Activated naive CD4-positive, alpha-beta T cell treated with anti-CD3 and anti-CD28 coated beads for 36 hours (primary cell): Measurements from ENCODE around the gene SLC38A8. TPM values are rescaled to one million over a fixed set of nuclear protein-coding genes. Genes with fewer than 3 reads are reported as not detected.

Experiments used
- CTCF ChIA-PET: fragments of 350-600 bp; sonication (Branson Sonifier 250); formaldehyde crosslinking; loops from one replicate; lab custom pipeline; 2021; ENCODE audit warnings: antibody characterized with exemption; lab: Charles Lee
- DNase-seq: peaks from one replicate; pipeline ENCODE4 v3.0.0-alpha.2; 2020
- H3K27ac Mint-ChIP-seq: one replicate; pipeline ENCODE4 v1.8.0; 2021; ENCODE audit warnings: mild to moderate bottlenecking, mixed read lengths
- H3K27me3 Mint-ChIP-seq: one replicate; pipeline ENCODE4 v1.8.0; 2021; ENCODE audit warnings: low read depth, mixed read lengths
- H3K36me3 Mint-ChIP-seq: one replicate; pipeline ENCODE4 v1.8.0; 2021; ENCODE audit warnings: low read depth, mixed read lengths
- H3K4me1 Mint-ChIP-seq: one replicate; pipeline ENCODE4 v1.8.0; 2021; ENCODE audit warnings: low read depth, mixed read lengths
- H3K4me3 Mint-ChIP-seq: one replicate; pipeline ENCODE4 v1.8.0; 2021; ENCODE audit warnings: mild to moderate bottlenecking, moderate library complexity, mixed read lengths
- H3K9me3 Mint-ChIP-seq: one replicate; pipeline ENCODE4 v1.8.0; 2021; ENCODE audit warnings: mixed read lengths
- intact Hi-C: fragments of 100-400 bp; cut with micrococcal nuclease; formaldehyde crosslinking; loops from one replicate; pipeline ENCODE4 v1.15.1; 2023
- total RNA-seq, 2 experiments: library from RNA; stranded (reverse); gene quantifications; one replicate each; pipeline ENCODE4 v1.2.3, GENCODE V29; 2021

The SLC38A8 gene
- total RNA-seq, 2 experiments from 2014 or later: not detected

DNA sequence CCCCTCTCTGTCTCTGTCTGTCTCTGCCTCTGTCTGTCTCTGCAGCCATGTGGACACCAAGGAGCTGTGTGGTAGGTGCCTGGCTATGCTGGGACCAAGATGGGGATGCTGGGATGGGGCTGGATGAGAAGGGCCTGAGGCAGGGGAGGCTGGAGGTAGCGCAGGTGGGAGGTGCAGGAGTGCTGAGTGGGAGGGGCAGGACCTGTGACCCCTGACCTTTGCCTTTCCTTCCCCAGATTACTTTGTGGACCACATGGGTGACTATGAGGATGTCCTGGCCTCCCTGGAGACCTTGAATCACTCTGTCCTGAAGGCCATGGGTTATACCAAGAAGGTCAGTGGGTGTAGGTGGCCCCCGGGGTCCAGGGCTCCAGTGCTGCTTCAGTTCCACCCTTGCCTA lies 61.8 kb downstream of the SLC38A8 start:
- peaks cover 5% of the 10 kb centered on the region for H3K9me3 Mint-ChIP-seq
- H3K27ac Mint-ChIP-seq: no peak overlapping the region
- H3K4me3 Mint-ChIP-seq: no peak overlapping the region
- intact Hi-C loops: no loop called here
- CTCF ChIA-PET: interaction anchor here (1.0 kb wide), 1 partner anchor 24 kb away, joined by 3 read pairs; no protein-coding TSS in a partner anchor
- no peak for DNase-seq
- H3K4me1 Mint-ChIP-seq: no peaks in the 10 kb centered on the region
- no peaks in the 10 kb centered on the region for H3K36me3 Mint-ChIP-seq
- no peaks in the 10 kb centered on the region for H3K27me3 Mint-ChIP-seq

DNA sequence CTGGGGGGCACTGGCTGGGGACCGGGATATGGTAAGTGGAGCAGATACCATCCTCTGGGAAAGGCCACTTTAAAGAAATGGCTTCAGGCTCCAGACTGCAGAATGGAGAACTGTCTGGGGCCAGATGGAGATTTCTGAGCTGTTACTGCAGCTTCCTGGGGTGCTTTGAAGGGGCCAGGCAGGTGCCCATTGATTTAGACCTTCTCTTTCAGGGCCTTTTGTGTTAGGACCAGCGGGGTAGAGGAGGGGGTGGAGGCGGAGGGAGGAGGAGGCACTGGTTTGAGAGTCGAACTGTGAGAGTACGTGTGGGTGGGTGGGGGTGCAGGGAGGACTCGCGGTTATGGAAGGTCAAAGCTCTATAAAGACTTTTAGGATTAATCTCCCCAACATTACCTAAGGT lies 63.2 kb downstream of the SLC38A8 start:
- H3K27me3 Mint-ChIP-seq: peaks cover 3% of the 10 kb centered on the region
- H3K36me3 Mint-ChIP-seq: no peaks in the 10 kb centered on the region
- no peak overlapping the region for H3K4me3 Mint-ChIP-seq
- peaks cover 5% of the 10 kb centered on the region for H3K9me3 Mint-ChIP-seq
- no peak for DNase-seq
- CTCF ChIA-PET: interaction anchor here (1.3 kb wide), 1 partner anchor 17 kb away, joined by 4 read pairs; no protein-coding TSS in a partner anchor
- H3K27ac Mint-ChIP-seq: no peak overlapping the region
- no peaks in the 10 kb centered on the region for H3K4me1 Mint-ChIP-seq
- intact Hi-C loops: no loop called here

DNA sequence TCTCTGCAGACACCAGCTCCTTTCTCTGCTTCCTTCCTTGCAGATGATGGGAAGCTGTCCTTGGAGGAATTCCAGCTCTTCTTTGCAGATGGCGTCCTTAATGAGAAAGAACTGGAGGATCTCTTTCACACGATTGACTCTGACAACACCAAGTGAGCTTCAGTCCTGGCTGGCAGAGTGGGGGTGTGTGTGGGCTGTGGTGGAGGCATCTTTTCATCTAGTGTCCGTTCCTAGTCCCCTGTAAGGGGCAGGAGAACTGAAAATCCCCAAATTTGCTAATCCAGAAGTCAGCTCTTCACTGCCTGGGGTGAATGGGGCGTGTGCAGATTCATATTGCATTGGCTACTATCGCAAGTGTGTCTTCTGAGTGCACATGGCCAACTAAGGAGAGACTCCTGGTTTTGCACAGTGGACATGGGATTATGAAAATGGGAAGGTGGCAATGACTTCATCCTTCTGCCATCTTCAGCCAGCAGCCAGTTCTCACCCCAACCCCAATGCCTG lies 64.1 kb downstream of the SLC38A8 start:
- H3K27ac Mint-ChIP-seq: no peak overlapping the region
- H3K36me3 Mint-ChIP-seq: no peaks in the 10 kb centered on the region
- intact Hi-C loops: no loop called here
- H3K27me3 Mint-ChIP-seq: peaks cover 3% of the 10 kb centered on the region
- H3K4me3 Mint-ChIP-seq: no peak overlapping the region
- H3K4me1 Mint-ChIP-seq: no peaks in the 10 kb centered on the region
- peaks cover 5% of the 10 kb centered on the region for H3K9me3 Mint-ChIP-seq
- no peak for DNase-seq
- CTCF ChIA-PET: interaction anchor here (0.6 to 1.1 kb wide), 3 partner anchors 22 to 263 kb away, joined by 3 read pairs; no protein-coding TSS in a partner anchor

DNA sequence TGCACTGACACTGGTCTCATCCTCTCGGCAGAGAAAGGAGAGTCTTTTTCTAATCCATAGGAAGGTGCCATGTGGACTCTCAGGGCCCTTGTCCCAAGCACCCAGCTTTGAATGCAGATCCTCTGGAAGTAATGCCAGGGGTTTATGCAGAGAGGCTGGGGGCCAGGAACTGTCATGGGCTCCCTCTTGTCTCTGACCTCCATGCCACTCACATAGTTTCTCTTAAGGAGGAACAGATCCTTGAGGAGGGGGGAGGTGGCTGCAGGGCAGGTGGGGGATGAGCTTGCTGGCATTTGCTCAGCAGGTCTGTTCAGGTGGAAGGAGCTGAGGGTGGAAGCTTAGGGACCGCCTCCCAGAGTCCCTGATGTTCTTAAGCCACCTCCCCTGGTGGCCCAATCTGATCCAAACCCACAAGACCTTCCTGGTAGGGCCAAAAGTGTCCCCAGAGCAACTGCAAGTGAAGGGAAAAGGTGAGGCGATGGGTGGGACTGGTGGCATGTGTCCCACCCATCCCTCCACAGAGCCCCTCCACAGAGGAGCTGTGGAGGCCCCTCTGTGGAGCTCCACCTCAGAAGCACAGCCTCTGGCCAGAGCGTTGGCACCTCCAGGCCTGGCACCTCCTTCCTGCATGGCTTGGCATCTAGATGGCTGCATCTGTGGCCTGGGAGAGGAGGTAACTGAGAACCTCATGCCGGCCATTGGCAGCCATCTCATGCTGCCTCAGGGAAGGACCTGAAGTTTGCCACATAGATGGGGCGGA lies 65.4 kb downstream of the SLC38A8 start:
- Mint-ChIP-seq H3K27ac (no peak overlapping the region), H3K9me3 (peaks cover 5% of the 10 kb centered on the region), H3K4me3 (no peak overlapping the region), H3K36me3 (no peaks in the 10 kb centered on the region), H3K4me1 (no peaks in the 10 kb centered on the region), H3K27me3 (peaks cover 3% of the 10 kb centered on the region)
- no peak for DNase-seq
- CTCF ChIA-PET: interaction anchor here (1.1 kb wide), 1 partner anchor 21 kb away, joined by 3 read pairs; no protein-coding TSS in a partner anchor
- intact Hi-C loops: no loop called here

DNA sequence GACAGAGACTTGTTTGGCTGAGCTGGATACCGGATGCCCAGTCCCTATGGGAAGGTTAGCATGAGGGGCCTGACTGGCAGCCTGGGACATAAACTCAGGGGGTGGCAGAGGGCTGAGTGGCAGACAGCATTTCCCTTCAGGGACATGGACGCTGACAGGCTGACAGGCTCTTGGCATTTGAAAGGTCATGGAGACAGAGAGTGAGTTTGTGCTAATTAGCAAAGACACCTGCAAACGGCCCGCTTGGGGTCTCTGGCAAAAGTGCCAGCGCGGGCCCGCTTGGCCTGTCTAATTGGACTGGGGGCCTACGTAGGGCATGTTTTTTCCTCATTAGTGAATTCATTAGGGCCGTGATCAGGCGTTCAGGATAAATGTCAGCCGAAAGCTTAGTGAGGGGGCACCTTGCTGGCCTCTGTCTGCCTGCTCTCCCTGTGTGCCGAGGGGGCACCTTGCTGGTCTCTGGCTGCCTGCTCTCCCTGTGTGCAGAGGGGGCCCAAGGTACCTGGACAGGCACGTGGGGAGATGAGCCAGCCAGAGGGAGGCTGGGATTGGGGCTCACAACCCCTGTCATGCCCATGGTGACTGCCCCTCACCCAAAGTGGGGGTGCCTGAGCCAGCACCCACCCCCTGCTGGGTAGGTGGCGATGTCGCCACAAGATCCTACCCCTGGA lies 66.9 kb downstream of the SLC38A8 start:
- H3K9me3 Mint-ChIP-seq: peaks cover 5% of the 10 kb centered on the region
- intact Hi-C loops: no loop called here
- H3K27me3 Mint-ChIP-seq: peaks cover 3% of the 10 kb centered on the region
- no peak overlapping the region for H3K4me3 Mint-ChIP-seq
- no peaks in the 10 kb centered on the region for H3K36me3 Mint-ChIP-seq
- DNase-seq: no peak
- no peaks in the 10 kb centered on the region for H3K4me1 Mint-ChIP-seq
- no peak overlapping the region for H3K27ac Mint-ChIP-seq
- CTCF ChIA-PET: interaction anchor here (0.6 kb wide), 1 partner anchor 180 kb away, joined by 6 read pairs; no protein-coding TSS in a partner anchor

DNA sequence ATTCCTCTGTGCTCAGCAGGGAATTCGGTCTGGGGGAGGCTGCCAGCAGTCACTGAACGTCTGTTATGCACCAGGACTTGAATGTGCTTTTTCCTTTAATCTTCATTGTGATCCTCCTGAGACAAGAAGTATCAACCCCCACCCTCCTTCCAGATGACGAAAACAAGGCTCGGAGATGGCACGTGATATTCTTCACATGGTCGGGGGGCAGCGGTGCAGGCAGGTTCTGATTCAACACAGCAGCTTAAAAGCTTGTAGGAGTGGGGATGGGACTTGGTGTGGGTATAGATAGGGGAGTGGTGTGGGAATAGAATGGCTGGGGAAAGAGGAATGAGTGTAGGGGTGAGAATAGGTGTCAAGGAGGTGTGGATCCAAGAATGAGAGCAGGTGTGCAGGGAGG lies 68.1 kb downstream of the SLC38A8 start:
- Mint-ChIP-seq H3K4me3 (no peak overlapping the region), H3K27me3 (peaks cover 9% of the 10 kb centered on the region), H3K36me3 (no peaks in the 10 kb centered on the region), H3K27ac (no peak overlapping the region), H3K4me1 (no peaks in the 10 kb centered on the region), H3K9me3 (peaks cover 5% of the 10 kb centered on the region)
- DNase-seq: no peak
- CTCF ChIA-PET: no interaction called here
- intact Hi-C loops: no loop called here

DNA sequence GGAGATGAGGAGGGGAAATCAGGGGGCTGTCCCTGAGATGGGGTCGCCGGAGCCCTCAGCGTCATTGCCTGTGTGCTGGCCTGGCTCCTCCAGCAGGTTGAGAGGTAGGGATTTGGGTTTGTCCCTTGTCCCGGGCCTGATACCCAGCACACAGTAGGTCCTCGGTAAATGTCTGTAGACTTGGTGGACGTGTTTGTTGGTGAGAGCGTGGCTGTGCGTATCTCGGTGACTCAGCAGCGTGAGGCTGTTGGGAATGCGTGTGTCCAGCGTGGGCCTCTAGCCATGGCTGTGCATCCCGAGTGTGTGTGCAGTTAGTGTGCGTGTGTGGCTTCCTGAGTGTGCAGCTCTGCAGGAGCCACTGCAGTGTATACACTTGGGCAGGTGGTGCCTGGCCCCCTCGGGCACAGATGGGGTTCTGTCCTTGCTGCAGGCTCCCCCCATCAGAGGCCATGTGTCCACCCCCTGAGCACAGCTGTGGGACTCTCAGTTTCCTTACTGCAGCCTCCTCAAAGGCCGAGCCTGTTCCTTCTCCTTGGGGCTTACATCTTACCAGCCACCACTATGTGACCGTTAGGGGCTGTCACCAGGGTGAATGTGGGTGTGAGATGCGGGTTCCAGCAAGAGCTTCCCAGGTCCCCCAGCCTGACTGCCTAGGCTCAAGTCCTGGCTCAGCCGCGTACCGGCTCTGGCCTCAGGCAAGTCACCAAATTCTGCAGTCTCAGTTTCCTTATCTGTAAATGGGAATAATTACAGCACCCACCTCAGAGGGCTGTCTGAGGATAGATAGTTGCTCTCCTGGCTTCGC lies 68.8 kb downstream of the SLC38A8 start:
- CTCF ChIA-PET: no interaction called here
- H3K27ac Mint-ChIP-seq: no peak overlapping the region
- no peak for DNase-seq
- no peaks in the 10 kb centered on the region for H3K36me3 Mint-ChIP-seq
- peaks cover 2% of the 10 kb centered on the region for H3K4me1 Mint-ChIP-seq
- intact Hi-C loops: no loop called here
- peaks cover 13% of the 10 kb centered on the region for H3K27me3 Mint-ChIP-seq
- peaks cover under 1% of the 10 kb centered on the region for H3K9me3 Mint-ChIP-seq
- no peak overlapping the region for H3K4me3 Mint-ChIP-seq

DNA sequence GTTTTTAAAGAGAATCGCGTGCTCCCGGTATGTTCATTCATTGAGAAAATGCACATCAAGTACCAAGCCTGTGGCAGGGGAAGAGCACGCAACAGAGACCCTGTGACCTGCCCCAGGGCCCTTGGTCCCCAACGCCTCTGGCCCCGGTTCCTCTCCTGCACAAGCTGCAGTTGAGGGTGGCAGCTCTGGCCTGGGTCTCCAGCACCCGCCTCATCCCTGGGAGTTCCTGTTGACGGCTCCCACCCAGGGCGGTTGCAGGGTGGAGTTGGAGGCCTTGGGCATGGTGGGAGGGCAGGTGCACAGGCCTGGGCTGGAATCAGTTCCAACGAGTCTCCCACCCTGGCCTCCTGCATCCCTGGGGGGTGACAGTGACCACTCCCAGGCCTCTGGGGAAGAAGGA lies 69.5 kb downstream of the SLC38A8 start:
- intact Hi-C loops: no loop called here
- Mint-ChIP-seq H3K36me3 (no peaks in the 10 kb centered on the region), H3K9me3 (no peaks in the 10 kb centered on the region), H3K27me3 (peaks cover 13% of the 10 kb centered on the region), H3K4me1 (peaks cover 2% of the 10 kb centered on the region), H3K27ac (no peak overlapping the region), H3K4me3 (no peak overlapping the region)
- CTCF ChIA-PET: no interaction called here
- DNase-seq: no peak

DNA sequence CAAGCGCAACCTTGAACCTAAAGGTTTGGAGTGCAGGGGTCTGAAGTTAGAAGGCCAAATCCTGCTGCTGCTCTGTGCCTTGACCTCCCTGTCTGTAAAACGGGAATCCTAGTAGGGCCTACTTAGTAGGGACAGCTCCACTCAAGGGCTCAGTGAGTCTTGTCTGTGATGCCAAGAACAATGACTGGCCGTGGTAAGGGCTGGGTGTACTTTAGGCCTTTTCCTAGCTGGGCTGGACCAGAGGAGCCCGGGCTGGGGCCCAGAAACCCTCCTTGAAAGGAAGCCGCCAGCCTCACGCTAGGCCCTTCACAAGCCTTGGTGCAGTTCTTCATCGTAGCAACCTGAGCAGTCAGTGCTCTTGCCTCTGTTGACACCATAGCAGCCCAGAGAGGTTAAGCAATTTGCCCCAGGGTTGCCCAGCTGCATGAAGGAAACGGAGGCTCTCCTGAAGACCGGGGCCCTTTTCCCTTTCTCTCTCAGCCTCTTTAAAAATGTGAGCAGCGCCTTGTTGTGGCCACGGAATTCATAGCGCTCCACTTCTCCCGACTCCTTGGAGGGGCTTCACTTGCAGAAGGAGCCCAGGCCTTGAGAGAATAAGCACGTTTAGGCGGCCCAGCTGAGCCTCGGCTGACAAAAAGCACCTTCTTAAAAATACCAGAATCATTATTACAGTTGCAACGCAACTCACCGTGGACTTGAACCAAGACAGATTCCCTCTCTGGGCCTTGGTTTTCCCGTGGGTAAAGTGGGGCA lies 70.2 kb downstream of the SLC38A8 start:
- Mint-ChIP-seq H3K36me3 (no peaks in the 10 kb centered on the region), H3K9me3 (no peaks in the 10 kb centered on the region), H3K27me3 (peaks cover 16% of the 10 kb centered on the region), H3K4me3 (no peak overlapping the region), H3K27ac (no peak overlapping the region), H3K4me1 (peaks cover 2% of the 10 kb centered on the region)
- CTCF ChIA-PET: no interaction called here
- no peak for DNase-seq
- intact Hi-C loops: no loop called here

DNA sequence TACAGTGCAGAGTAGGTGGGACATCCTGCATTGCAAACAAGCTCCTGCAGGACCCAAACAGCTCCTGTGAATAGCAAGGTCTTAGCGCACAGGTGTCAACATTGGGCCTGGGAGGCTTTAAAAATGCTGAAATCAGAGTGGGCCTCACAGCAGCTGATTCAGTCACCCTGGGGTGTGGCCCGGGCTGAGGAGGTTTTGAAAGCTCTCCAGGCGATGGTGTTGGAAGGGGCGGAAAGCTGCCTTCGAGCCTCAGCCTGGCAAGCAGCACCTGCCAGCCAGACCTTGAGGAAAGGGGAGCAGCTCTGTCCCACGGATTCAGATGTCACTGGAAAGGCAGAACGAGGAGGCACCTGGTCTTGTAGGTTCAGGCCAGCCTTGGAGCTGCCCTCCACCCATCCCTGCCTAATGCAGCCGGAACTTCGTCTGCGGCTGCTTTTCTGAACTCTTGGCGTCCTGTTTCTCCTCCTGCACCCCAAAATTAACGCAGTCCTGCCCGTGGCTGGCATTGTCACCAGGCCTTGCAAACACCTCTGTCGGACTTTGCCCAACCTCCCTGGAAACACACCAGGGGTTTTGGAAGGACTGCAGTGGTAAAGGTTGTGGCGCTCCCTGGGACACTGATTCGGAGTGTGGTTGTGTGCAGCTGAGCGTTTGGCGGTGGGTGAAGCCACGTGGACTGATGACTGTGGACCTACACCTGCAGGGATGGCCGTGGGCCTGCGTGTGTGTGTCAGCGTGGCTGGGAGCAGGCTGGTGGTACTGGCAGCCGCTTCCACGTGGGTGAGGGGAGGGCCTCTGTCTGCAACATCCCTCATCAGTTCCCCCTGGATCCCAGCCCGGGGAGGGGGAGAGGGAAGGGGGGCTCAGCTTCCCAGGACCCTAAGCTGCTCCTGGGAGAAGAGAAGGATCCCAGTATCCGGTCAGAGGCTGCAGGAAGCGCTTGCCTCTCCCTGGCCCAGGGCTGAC lies 71.1 kb downstream of the SLC38A8 start:
- intact Hi-C loops: no loop called here
- CTCF ChIA-PET: interaction anchor here (0.6 to 0.7 kb wide), 2 partner anchors 66 to 92 kb away, joined by 3 read pairs; no protein-coding TSS in a partner anchor

DNA sequence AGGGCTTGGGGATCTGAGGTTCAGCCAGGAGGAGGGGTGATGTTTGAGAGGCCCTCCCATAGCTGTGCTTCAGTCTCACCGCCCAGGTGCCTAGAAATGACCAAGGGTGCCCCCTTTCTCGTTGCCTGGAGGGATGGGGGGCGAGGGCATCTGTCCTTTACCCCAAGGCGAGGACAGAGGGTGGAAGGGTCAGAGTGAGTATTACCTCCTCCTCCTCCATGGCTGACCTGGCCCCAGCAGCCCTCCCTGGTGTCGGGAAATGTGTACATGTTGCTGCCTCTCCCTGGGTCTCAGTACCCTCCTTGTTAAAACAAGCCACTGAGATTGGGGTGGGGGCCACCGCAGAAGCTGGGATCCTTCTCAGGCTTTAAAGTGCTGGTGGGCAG lies 72.2 kb downstream of the SLC38A8 start:
- Mint-ChIP-seq H3K4me3 (no peak overlapping the region), H3K4me1 (peaks cover 2% of the 10 kb centered on the region), H3K27me3 (peaks cover 16% of the 10 kb centered on the region), H3K9me3 (no peaks in the 10 kb centered on the region), H3K27ac (no peak overlapping the region), H3K36me3 (no peaks in the 10 kb centered on the region)
- CTCF ChIA-PET: no interaction called here
- no peak for DNase-seq
- intact Hi-C loops: no loop called here

More for the DNA sequence above, 71.1 kb downstream of the SLC38A8 start:
- no peak overlapping the region for H3K4me3 Mint-ChIP-seq
- no peak for DNase-seq
- no peak overlapping the region for H3K27ac Mint-ChIP-seq
- H3K36me3 Mint-ChIP-seq: no peaks in the 10 kb centered on the region
- H3K27me3 Mint-ChIP-seq: peaks cover 16% of the 10 kb centered on the region
- H3K9me3 Mint-ChIP-seq: no peaks in the 10 kb centered on the region
- peaks cover 2% of the 10 kb centered on the region for H3K4me1 Mint-ChIP-seq
